ENCODE results near the gene CALR. TPM values are rescaled to one million over a fixed set of nuclear protein-coding genes. Genes with fewer than 3 reads are reported as not detected.

The CALR gene
- polyA plus RNA-seq, 1 of the 3 experiments (the other 2 are of a cell fraction): 1,334 TPM

GRCh38 chr19:12990431-12990830 is 52.0 kb downstream of the CALR start:
- H3K9ac ChIP-seq: no peak overlapping the region
- ChIA-PET CTCF (interaction anchor here (0.6 kb wide), 1 partner anchor 25 kb away, joined by 3 read pairs; no protein-coding TSS in a partner anchor), POLR2A (no interaction called here)
- no peaks in the 10 kb centered on the region for H3K9me3 ChIP-seq
- H2AFZ ChIP-seq (ENCODE audit: low read depth): no peak overlapping the region
- no peak overlapping the region for H3K4me3 ChIP-seq (ENCODE audit: low read depth in 2 of 2, low read length in 1 of 2)
- no peak for TF ChIP-seq PBX3 (IDR thresholded peaks at IDR 0.05)
- TF ChIP-seq, protein P1, sequence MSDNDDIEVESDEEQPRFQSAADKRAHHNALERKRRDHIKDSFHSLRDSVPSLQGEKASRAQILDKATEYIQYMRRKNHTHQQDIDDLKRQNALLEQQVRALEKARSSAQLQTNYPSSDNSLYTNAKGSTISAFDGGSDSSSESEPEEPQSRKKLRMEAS (IDR thresholded peaks at IDR 0.05; ENCODE audit: low read depth): no peak
- TF ChIP-seq POLR2AphosphoS5 (IDR thresholded peaks at IDR 0.05; ENCODE audit: low read depth, low read length): no peak
- TF ChIP-seq RAD21 (IDR thresholded peaks at IDR 0.05; ENCODE audit: low read length): no peak
- no peak for TF ChIP-seq NFIC (IDR thresholded peaks at IDR 0.05; ENCODE audit: borderline replicate concordance)
- no peak for TF ChIP-seq ZBTB33 (IDR thresholded peaks at IDR 0.05; ENCODE audit: borderline replicate concordance, low read depth)
- no peak for TF ChIP-seq TCF12 (IDR thresholded peaks at IDR 0.05)
- no peak for TF ChIP-seq SIN3A (IDR thresholded peaks at IDR 0.05; ENCODE audit: borderline replicate concordance, low read depth, low read length)
- TF ChIP-seq USF1 (IDR thresholded peaks at IDR 0.05; ENCODE audit: borderline replicate concordance, low read depth): no peak
- no peak for TF ChIP-seq MEF2A (IDR thresholded peaks at IDR 0.05; ENCODE audit: borderline replicate concordance, low read depth)
- no peak for TF ChIP-seq EZH2phosphoT487 (IDR thresholded peaks at IDR 0.05; ENCODE audit: borderline replicate concordance, low read depth)
- H3K27me3 ChIP-seq (ENCODE audit: insufficient read depth): no peaks in the 10 kb centered on the region
- no peaks in the 10 kb centered on the region for H4K20me1 ChIP-seq (ENCODE audit: insufficient read depth)
- no peak overlapping the region for H3K4me2 ChIP-seq
- 82% methylated on average over 21 of the region's 22 CpGs for WGBS (ENCODE audit: low lambda C conversion rate)
- no peaks in the 10 kb centered on the region for H3K9me2 ChIP-seq
- H3F3A ChIP-seq (replicated peaks; ENCODE audit: insufficient read depth): peaks cover 6% of the 10 kb centered on the region
- H3K4me1 ChIP-seq (ENCODE audit: control insufficient read depth in 1 of 2, insufficient read depth in 2 of 2, low read depth in 1 of 2, low read length in 1 of 2): peaks cover 0 to 8% of the 10 kb centered on the region in 2 experiments; a peak in 1 of 4 replicates
- H3K27ac ChIP-seq (ENCODE audit: low read depth in 2 of 2, low read length in 1 of 2): no peak overlapping the region
- H3K79me2 ChIP-seq (ENCODE audit: insufficient read depth): no peaks in the 10 kb centered on the region
- no peak for DNase-seq
- no peaks in the 10 kb centered on the region for H3K36me3 ChIP-seq (replicated peaks in 1 of 2; ENCODE audit: control insufficient read depth in 1 of 2, insufficient read depth in 2 of 2, low read length in 1 of 2)

GRCh38 chr19:12990853-12991252 is 52.4 kb downstream of the CALR start:
- Histone ChIP-seq H2AFZ (ENCODE audit: low read depth) (no peak overlapping the region), H3K36me3 (replicated peaks in 1 of 2; ENCODE audit: control insufficient read depth in 1 of 2, insufficient read depth in 2 of 2, low read length in 1 of 2) (no peaks in the 10 kb centered on the region), H3K27ac (ENCODE audit: low read depth in 2 of 2, low read length in 1 of 2) (no peak overlapping the region), H3F3A (replicated peaks; ENCODE audit: insufficient read depth) (peaks cover 6% of the 10 kb centered on the region), H4K20me1 (ENCODE audit: insufficient read depth) (no peaks in the 10 kb centered on the region), H3K79me2 (ENCODE audit: insufficient read depth) (no peaks in the 10 kb centered on the region), H3K4me2 (no peak overlapping the region), H3K27me3 (ENCODE audit: insufficient read depth) (no peaks in the 10 kb centered on the region), H3K9me2 (no peaks in the 10 kb centered on the region), H3K4me1 (ENCODE audit: control insufficient read depth in 1 of 2, insufficient read depth in 2 of 2, low read depth in 1 of 2, low read length in 1 of 2) (peaks cover 0 to 6% of the 10 kb centered on the region in 2 experiments; a peak in 1 of 4 replicates), H3K4me3 (ENCODE audit: low read depth in 2 of 2, low read length in 1 of 2) (no peak overlapping the region), H3K9ac (no peak overlapping the region), H3K9me3 (no peaks in the 10 kb centered on the region)
- WGBS (ENCODE audit: low lambda C conversion rate): 67% methylated on average over 3 of the region's 3 CpGs
- ChIA-PET CTCF (interaction anchor here (0.6 kb wide), 1 partner anchor 25 kb away, joined by 3 read pairs; no protein-coding TSS in a partner anchor), POLR2A (no interaction called here)
- DNase-seq: no peak
- TF ChIP-seq FOSL2 (IDR thresholded peaks at IDR 0.05; ENCODE audit: borderline replicate concordance, low read depth): no peak
- no peak for TF ChIP-seq RCOR1 (IDR thresholded peaks at IDR 0.05; ENCODE audit: low read length)
- TF ChIP-seq, protein P2, sequence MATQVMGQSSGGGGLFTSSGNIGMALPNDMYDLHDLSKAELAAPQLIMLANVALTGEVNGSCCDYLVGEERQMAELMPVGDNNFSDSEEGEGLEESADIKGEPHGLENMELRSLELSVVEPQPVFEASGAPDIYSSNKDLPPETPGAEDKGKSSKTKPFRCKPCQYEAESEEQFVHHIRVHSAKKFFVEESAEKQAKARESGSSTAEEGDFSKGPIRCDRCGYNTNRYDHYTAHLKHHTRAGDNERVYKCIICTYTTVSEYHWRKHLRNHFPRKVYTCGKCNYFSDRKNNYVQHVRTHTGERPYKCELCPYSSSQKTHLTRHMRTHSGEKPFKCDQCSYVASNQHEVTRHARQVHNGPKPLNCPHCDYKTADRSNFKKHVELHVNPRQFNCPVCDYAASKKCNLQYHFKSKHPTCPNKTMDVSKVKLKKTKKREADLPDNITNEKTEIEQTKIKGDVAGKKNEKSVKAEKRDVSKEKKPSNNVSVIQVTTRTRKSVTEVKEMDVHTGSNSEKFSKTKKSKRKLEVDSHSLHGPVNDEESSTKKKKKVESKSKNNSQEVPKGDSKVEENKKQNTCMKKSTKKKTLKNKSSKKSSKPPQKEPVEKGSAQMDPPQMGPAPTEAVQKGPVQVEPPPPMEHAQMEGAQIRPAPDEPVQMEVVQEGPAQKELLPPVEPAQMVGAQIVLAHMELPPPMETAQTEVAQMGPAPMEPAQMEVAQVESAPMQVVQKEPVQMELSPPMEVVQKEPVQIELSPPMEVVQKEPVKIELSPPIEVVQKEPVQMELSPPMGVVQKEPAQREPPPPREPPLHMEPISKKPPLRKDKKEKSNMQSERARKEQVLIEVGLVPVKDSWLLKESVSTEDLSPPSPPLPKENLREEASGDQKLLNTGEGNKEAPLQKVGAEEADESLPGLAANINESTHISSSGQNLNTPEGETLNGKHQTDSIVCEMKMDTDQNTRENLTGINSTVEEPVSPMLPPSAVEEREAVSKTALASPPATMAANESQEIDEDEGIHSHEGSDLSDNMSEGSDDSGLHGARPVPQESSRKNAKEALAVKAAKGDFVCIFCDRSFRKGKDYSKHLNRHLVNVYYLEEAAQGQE (IDR thresholded peaks at IDR 0.05; ENCODE audit: low read depth, low read length): no peak
- TF ChIP-seq JUND (IDR thresholded peaks at IDR 0.05): no peak
- TF ChIP-seq GABPA (IDR thresholded peaks at IDR 0.05; ENCODE audit: low read depth): no peak
- no peak for TF ChIP-seq MEF2A (IDR thresholded peaks at IDR 0.05; ENCODE audit: borderline replicate concordance, low read depth)
- TF ChIP-seq NRF1 (IDR thresholded peaks at IDR 0.05; ENCODE audit: low read depth, low read length): no peak
- no peak for TF ChIP-seq PBX3 (IDR thresholded peaks at IDR 0.05)
- TF ChIP-seq RXRA (IDR thresholded peaks at IDR 0.05; ENCODE audit: borderline replicate concordance, low read depth): no peak
- no peak for TF ChIP-seq TCF12 (IDR thresholded peaks at IDR 0.05)
- TF ChIP-seq CHD2 (IDR thresholded peaks at IDR 0.05; ENCODE audit: low read length, partially characterized antibody): no peak
- no peak for TF ChIP-seq TEAD4 (IDR thresholded peaks at IDR 0.05; ENCODE audit: borderline replicate concordance, insufficient read depth)

All from SK-N-SH (cell line).